ENCODE results near the gene ANGPTL7. TPM values are rescaled to one million over a fixed set of nuclear protein-coding genes. Genes with fewer than 3 reads are reported as not detected.
A peak's percentile ranks its signal among the peaks of the same experiment; 100 is the strongest.
"Not testable (repeated sequence)": the region's sequence is repeated elsewhere in the genome, so short reads cannot be mapped to it uniquely, and the experiment has no call there.

The ANGPTL7 gene
- total RNA-seq, 1 donor from 2014 or later, result not detected

DNA sequence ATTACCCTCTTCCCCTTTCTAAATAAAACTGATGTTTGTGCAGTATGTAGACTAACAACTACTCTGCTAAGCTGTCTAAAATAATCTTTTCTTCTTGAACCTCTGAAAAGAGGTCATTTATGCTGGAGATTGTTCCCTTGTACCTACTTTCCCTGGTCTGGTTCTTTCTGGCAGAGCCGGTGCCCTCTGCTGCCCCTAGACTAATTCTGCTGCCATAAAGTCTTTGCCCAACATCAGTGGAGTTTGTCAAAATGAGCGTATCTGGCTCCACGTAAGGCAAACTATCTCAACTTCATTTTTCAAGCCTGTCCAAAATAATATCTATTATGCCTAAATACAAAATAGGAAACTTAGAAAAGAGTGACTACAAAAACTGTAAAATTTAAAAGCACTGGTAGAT, 30.9 kb upstream of the ANGPTL7 start:
- DNase-seq (ENCODE audit: low read depth), result no peak
- no peaks in the 10 kb centered on the region for H3K27me3 ChIP-seq (ENCODE audit: control insufficient read depth, insufficient read depth, low read length)
- H3K36me3 ChIP-seq (ENCODE audit: control insufficient read depth, insufficient read depth, low read length), result no peaks in the 10 kb centered on the region
- TF ChIP-seq, protein P1, sequence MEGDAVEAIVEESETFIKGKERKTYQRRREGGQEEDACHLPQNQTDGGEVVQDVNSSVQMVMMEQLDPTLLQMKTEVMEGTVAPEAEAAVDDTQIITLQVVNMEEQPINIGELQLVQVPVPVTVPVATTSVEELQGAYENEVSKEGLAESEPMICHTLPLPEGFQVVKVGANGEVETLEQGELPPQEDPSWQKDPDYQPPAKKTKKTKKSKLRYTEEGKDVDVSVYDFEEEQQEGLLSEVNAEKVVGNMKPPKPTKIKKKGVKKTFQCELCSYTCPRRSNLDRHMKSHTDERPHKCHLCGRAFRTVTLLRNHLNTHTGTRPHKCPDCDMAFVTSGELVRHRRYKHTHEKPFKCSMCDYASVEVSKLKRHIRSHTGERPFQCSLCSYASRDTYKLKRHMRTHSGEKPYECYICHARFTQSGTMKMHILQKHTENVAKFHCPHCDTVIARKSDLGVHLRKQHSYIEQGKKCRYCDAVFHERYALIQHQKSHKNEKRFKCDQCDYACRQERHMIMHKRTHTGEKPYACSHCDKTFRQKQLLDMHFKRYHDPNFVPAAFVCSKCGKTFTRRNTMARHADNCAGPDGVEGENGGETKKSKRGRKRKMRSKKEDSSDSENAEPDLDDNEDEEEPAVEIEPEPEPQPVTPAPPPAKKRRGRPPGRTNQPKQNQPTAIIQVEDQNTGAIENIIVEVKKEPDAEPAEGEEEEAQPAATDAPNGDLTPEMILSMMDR (IDR thresholded peaks at IDR 0.05; ENCODE audit: insufficient read depth, low read length, poor library complexity, severe bottlenecking), result no peak
- no peak overlapping the region for H3K4me3 ChIP-seq (ENCODE audit: low read depth, low read length)

GRCh38 chr1:11158720-11159321, 30.3 kb upstream of the ANGPTL7 start:
- Histone ChIP-seq H3K4me3 (ENCODE audit: low read depth, low read length) (no peak overlapping the region), H3K27me3 (ENCODE audit: control insufficient read depth, insufficient read depth, low read length) (no peaks in the 10 kb centered on the region), H3K36me3 (ENCODE audit: control insufficient read depth, insufficient read depth, low read length) (no peaks in the 10 kb centered on the region)
- peak; percentile 34 for DNase-seq (ENCODE audit: low read depth)
- TF ChIP-seq, protein P1 (IDR thresholded peaks at IDR 0.05; ENCODE audit: insufficient read depth, low read length, poor library complexity, severe bottlenecking), result no peak

GRCh38 chr1:11162752-11163151, 26.4 kb upstream of the ANGPTL7 start:
- DNase-seq (ENCODE audit: low read depth), result not testable (repeated sequence)

DNA sequence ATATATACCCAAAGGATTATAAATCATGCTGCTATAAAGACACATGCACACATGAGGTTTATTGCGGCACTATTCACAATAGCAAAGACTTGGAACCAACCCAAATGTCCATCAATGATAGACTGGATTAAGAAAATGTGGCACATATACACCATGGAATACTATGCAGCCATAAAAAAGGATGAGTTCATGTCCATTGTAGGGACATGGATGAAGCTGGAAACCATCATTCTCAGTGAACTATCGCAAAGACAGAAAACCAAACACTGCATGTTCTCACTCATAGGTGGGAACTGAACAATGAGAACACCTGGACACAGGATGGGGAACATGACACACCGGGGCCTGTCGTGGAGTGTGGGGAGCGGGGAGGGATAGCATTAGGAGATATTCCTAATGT, 22.4 kb upstream of the ANGPTL7 start:
- not testable (repeated sequence) for H3K36me3 ChIP-seq (ENCODE audit: control insufficient read depth, insufficient read depth, low read length); H3K4me3 ChIP-seq (ENCODE audit: low read depth, low read length); DNase-seq (ENCODE audit: low read depth); H3K27me3 ChIP-seq (ENCODE audit: control insufficient read depth, insufficient read depth, low read length)

More at GRCh38 chr1:11162752-11163151, 26.4 kb upstream of the ANGPTL7 start:
- not testable (repeated sequence) for H3K4me3 ChIP-seq (ENCODE audit: low read depth, low read length); H3K27me3 ChIP-seq (ENCODE audit: control insufficient read depth, insufficient read depth, low read length); H3K36me3 ChIP-seq (ENCODE audit: control insufficient read depth, insufficient read depth, low read length)

- no peak overlapping the region for H3K4me3 ChIP-seq (ENCODE audit: low read depth, low read length)
- TF ChIP-seq, protein P1 (IDR thresholded peaks at IDR 0.05; ENCODE audit: insufficient read depth, low read length, poor library complexity, severe bottlenecking), result no peak
- no peak for DNase-seq (ENCODE audit: low read depth)
- no peaks in the 10 kb centered on the region for H3K36me3 ChIP-seq (ENCODE audit: control insufficient read depth, insufficient read depth, low read length)
- no peaks in the 10 kb centered on the region for H3K27me3 ChIP-seq (ENCODE audit: control insufficient read depth, insufficient read depth, low read length)
Measured at GRCh38 chr1:11168731-11169130, 20.4 kb upstream of the ANGPTL7 start.

DNA sequence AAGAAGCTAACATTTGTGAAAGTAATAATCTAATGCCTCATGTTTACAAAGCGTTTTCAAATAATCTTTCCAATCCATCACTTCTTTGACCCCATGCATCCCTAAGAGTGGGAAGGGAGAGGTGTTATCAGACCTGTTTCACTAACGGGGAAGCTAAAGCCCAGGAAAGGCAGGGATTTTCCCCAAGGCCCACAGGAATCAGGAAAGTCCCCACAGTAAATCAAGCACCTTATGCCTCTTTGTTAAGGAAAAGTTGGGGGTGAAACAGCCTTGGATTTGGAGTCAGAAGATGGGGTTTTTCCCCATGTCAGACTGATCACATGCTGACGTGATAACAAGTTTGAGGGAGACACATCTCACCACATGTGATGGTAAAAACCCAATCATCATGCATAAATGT, 20.0 kb upstream of the ANGPTL7 start:
- TF ChIP-seq, protein P1 (IDR thresholded peaks at IDR 0.05; ENCODE audit: insufficient read depth, low read length, poor library complexity, severe bottlenecking), result no peak

DNA sequence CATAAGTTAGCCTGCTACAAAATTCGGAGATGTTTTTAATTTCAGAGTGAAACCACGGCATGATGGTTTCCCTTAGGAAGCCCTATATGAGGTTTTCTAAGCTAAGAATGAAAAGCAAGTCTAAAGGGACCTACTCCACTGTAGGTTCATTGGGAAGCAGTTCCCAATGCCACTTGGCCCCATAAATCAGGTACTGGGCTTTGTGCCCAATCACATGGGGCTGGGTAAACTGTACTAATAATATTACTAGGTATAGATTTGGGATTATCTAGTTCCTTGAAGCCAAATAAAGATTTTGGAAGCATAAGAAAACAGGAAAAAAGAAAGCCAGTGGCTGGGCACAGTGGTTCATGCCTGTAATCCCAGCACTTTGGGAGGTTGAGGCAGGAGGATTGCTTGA, 19.1 kb upstream of the ANGPTL7 start:
- Histone ChIP-seq H3K4me3 (ENCODE audit: low read depth, low read length) (no peak overlapping the region), H3K27me3 (ENCODE audit: control insufficient read depth, insufficient read depth, low read length) (no peaks in the 10 kb centered on the region), H3K36me3 (ENCODE audit: control insufficient read depth, insufficient read depth, low read length) (no peaks in the 10 kb centered on the region)
- DNase-seq (ENCODE audit: low read depth), result no peak
- TF ChIP-seq, protein P1 (IDR thresholded peaks at IDR 0.05; ENCODE audit: insufficient read depth, low read length, poor library complexity, severe bottlenecking), result no peak

More for the DNA sequence above, 20.0 kb upstream of the ANGPTL7 start:
- no peak for DNase-seq (ENCODE audit: low read depth)
- H3K36me3 ChIP-seq (ENCODE audit: control insufficient read depth, insufficient read depth, low read length), result no peaks in the 10 kb centered on the region
- no peak overlapping the region for H3K4me3 ChIP-seq (ENCODE audit: low read depth, low read length)
- no peaks in the 10 kb centered on the region for H3K27me3 ChIP-seq (ENCODE audit: control insufficient read depth, insufficient read depth, low read length)
